Duodenal mucosa (tissue), 2 donors: ENCODE measurements around the gene COL6A2.
"Not testable (repeated sequence)": the region's sequence is repeated elsewhere in the genome, so short reads cannot be mapped to it uniquely, and the experiment has no call there.

Experiments used
- H3K27ac ChIP-seq: one replicate; pipeline ENCODE4 v1.7.0; 2013; ENCODE audit warnings: low read depth, low read length
- H3K27me3 ChIP-seq, 2 donors: one replicate each; pipeline ENCODE4 v1.7.0; 2013; ENCODE audit warnings: low read length in 2 of 2, control low read depth in 1 of 2; ENCODE audit not compliant: insufficient read depth in 2 of 2, control insufficient read depth in 1 of 2
- H3K36me3 ChIP-seq, 2 donors: one replicate each; pipeline ENCODE4 v1.7.0; 2013; ENCODE audit warnings: low read length in 2 of 2, control low read depth in 1 of 2; ENCODE audit not compliant: insufficient read depth in 2 of 2, control insufficient read depth in 1 of 2
- H3K4me1 ChIP-seq, 2 donors: one replicate each; pipeline ENCODE4 v1.7.0; 2013; ENCODE audit warnings: low read length in 2 of 2, control low read depth in 1 of 2; ENCODE audit not compliant: insufficient read depth in 2 of 2, control insufficient read depth in 1 of 2
- H3K4me3 ChIP-seq, 2 donors: one replicate each; pipeline ENCODE4 v1.7.0; 2013; ENCODE audit warnings: low read length in 2 of 2, low read depth in 1 of 2
- H3K9ac ChIP-seq, 2 donors: one replicate each; pipeline ENCODE4 v1.7.0; 2013; ENCODE audit warnings: low read length in 2 of 2, low read depth in 1 of 2
- H3K9me3 ChIP-seq, 2 donors: one replicate each; pipeline ENCODE4 v1.7.0; 2013; ENCODE audit warnings: low read length in 2 of 2, control low read depth in 1 of 2; ENCODE audit not compliant: control insufficient read depth in 1 of 2

The COL6A2 gene

DNA sequence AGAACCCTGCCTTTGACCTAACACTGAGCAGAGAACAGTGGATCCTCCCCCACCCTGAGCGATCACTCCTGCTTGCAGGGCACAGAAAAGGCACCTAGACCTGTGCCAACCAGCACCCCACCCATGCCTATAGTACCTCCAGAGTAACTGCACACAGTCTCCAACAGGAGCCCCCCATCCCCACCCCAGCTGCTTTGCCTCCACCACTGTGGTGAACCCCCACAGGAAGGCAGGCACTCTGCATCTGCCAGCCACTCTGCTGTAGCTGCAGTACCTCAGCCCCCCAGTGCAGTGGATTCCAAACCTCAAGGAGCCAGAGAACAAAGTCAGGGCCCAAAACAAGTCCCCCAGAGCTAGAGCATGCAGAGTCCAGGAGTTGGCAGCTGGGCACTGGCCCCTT lies 75.7 kb downstream of the COL6A2 start:
- Histone ChIP-seq H3K9ac (no peak overlapping the region), H3K4me1 (no peaks in the 10 kb centered on the region), H3K27ac (no peak overlapping the region), H3K9me3 (peaks cover 0 to 4% of the 10 kb centered on the region in 2 donors), H3K27me3 (no peaks in the 10 kb centered on the region), H3K36me3 (no peaks in the 10 kb centered on the region), H3K4me3 (no peak overlapping the region)

DNA sequence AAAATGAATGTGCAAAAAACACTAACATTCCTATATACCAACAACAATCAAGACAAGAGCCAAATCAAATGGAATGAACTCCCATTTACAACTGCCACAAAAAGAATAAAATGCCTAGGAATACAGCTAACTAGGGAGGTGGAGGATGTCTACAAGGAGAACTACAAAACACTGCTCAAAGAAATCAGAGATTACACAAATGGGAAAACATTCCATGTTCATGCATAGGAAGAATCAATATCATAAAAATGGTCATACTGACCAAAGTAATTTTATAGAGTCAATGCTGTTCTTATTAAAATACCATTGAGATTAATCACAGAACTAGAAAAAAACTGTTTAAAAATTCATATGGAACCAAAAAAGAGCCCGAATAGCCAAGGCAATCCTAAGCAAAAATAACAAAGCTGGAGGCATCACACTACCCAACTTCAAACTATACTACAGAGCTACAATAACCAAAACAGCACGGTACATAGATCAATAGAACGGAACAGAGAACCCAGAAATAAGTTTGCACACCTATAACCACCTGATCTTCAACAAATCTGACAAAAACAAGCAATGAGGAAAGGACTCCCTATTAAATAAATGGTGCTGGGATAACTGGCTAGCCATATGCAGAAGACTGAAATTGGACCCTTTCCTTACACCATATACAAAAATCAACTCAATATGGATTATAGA lies 78.7 kb downstream of the COL6A2 start:
- not testable (repeated sequence) for H3K4me1 ChIP-seq, H3K27ac ChIP-seq, H3K9ac ChIP-seq, H3K36me3 ChIP-seq, H3K27me3 ChIP-seq, H3K4me3 ChIP-seq, H3K9me3 ChIP-seq

DNA sequence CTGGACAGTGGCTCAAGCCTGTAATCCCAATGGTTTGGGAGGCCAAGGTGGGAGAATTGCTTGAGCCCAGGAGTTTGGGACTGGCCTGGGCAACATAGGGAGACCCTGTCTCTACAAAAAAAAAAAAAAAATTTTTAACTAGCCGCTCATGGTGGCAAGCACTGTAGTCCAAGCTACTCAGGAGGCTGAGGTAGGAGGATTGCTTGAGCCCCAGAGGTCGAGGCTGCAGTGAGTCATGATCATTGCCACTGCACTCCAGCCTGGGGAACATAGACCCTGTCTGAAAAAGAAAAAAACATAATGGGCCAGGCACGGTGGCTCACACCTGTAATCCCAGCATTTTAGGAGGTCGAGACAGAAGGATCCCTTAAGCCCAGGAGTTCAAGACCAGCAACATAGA lies 81.0 kb downstream of the COL6A2 start:
- no peak overlapping the region for H3K9ac ChIP-seq
- no peaks in the 10 kb centered on the region for H3K36me3 ChIP-seq
- no peaks in the 10 kb centered on the region for H3K27me3 ChIP-seq
- H3K27ac ChIP-seq = no peak overlapping the region
- H3K4me3 ChIP-seq = no peak overlapping the region
- no peaks in the 10 kb centered on the region for H3K9me3 ChIP-seq
- peaks cover 0 to 7% of the 10 kb centered on the region in 2 donors for H3K4me1 ChIP-seq
